GM23338 (cell line): ENCODE results near the gene PIMREG. TPM values are rescaled to one million over a fixed set of nuclear protein-coding genes. Genes with fewer than 3 reads are reported as not detected.

Source experiments
- ATAC-seq: fragments of 200-7000 bp; cut with Tn5 transposase; 3 replicates; pipeline ENCODE4 v1.9.1; 2020
- DNase-seq: peaks from one replicate; pipeline ENCODE4 v3.0.0-alpha.2; 2015; ENCODE audit warnings: low spot score
- H2AFZ ChIP-seq: fragments of 200-600 bp; sonication (generic); 2 replicates; pipeline ENCODE4 v1.8.0; 2016; ENCODE audit warnings: antibody characterized with exemption, mild to moderate bottlenecking, moderate library complexity
- H3F3A ChIP-seq: fragments of 200-600 bp; sonication (generic); replicated peaks from 2 replicates; pipeline ENCODE4 v1.8.0; 2017; ENCODE audit warnings: antibody characterized with exemption, mixed run types, low read depth
- H3K27ac ChIP-seq: fragments of 200-600 bp; sonication (generic); 2 replicates; pipeline ENCODE4 v1.6.1; 2016; ENCODE audit warnings: low read depth
- H3K27me3 ChIP-seq: fragments of 200-600 bp; sonication (generic); 2 replicates; pipeline ENCODE4 v1.8.0; 2016; ENCODE audit warnings: mild to moderate bottlenecking, mixed run types, moderate library complexity; ENCODE audit not compliant: insufficient read depth
- H3K36me3 ChIP-seq: fragments of 200-600 bp; sonication (generic); 2 replicates; pipeline ENCODE4 v1.8.0; 2016; ENCODE audit warnings: mild to moderate bottlenecking; ENCODE audit not compliant: insufficient read depth
- H3K4me1 ChIP-seq: fragments of 200-600 bp; sonication (generic); 2 replicates; pipeline ENCODE4 v1.8.0; 2016; ENCODE audit warnings: mild to moderate bottlenecking, moderate library complexity; ENCODE audit not compliant: insufficient read depth
- H3K4me2 ChIP-seq: fragments of 200-600 bp; sonication (generic); 2 replicates; pipeline ENCODE4 v1.7.1; 2017; ENCODE audit warnings: mixed run types
- H3K4me3 ChIP-seq: fragments of 200-600 bp; sonication (generic); 2 replicates; pipeline ENCODE4 v1.6.1; 2016; ENCODE audit warnings: mixed run types
- H3K79me2 ChIP-seq: fragments of 200-600 bp; sonication (generic); replicated peaks from 2 replicates; pipeline ENCODE4 v1.8.0; 2017; ENCODE audit warnings: mild to moderate bottlenecking; ENCODE audit not compliant: insufficient read depth
- H3K9me2 ChIP-seq: fragments of 200-600 bp; sonication (generic); 2 replicates; pipeline ENCODE4 v1.8.0; 2017; ENCODE audit not compliant: insufficient read depth
- H4K20me1 ChIP-seq: fragments of 200-600 bp; sonication (generic); replicated peaks from 2 replicates; pipeline ENCODE4 v1.8.0; 2017; ENCODE audit warnings: mild to moderate bottlenecking; ENCODE audit not compliant: insufficient read depth
- H3K27ac Mint-ChIP-seq: 2 replicates; pipeline ENCODE4 v1.8.0; 2020; ENCODE audit warnings: inconsistent platforms, mild to moderate bottlenecking, moderate library complexity, mixed read lengths
- H3K27me3 Mint-ChIP-seq: 3 replicates; pipeline ENCODE4 v1.8.0; 2022; ENCODE audit warnings: low read depth, mild to moderate bottlenecking, moderate library complexity, mixed read lengths, inconsistent platforms; ENCODE audit not compliant: insufficient read depth, poor library complexity
- H3K36me3 Mint-ChIP-seq: 3 replicates; pipeline ENCODE4 v1.8.0; 2021; ENCODE audit warnings: low read depth, mild to moderate bottlenecking, inconsistent platforms, moderate library complexity, mixed read lengths
- H3K4me1 Mint-ChIP-seq: 3 replicates; pipeline ENCODE4 v1.8.0; 2020; ENCODE audit warnings: mild to moderate bottlenecking, inconsistent platforms, mixed read lengths
- H3K4me3 Mint-ChIP-seq: 3 replicates; pipeline ENCODE4 v1.8.0; 2021; ENCODE audit warnings: moderate library complexity, mild to moderate bottlenecking, inconsistent platforms, mixed read lengths
- H3K9me3 Mint-ChIP-seq: 3 replicates; pipeline ENCODE4 v1.8.0; 2020; ENCODE audit warnings: moderate library complexity, mild to moderate bottlenecking, inconsistent platforms, mixed read lengths
- polyA plus RNA-seq: library from polyadenylated mRNA; unstranded; fragments of >200 nt; fragmentation: Nextera tagmentation; extraction: Ambion mirVana; gene quantifications from 2 replicates; pipeline ENCODE4 v1.2.1, GENCODE V29; 2016
- total RNA-seq: library from RNA; depleted of rRNA; stranded (reverse); fragments of >200 nt; shearing (Covaris generic); gene quantifications from 2 replicates; pipeline ENCODE4 v1.2.3, GENCODE V29; 2014; rRNA removed
- TF ChIP-seq, protein P1 (sequence below): IDR thresholded peaks from one replicate; pipeline ENCODE4 v1.6.1; 2018; ENCODE audit warnings: antibody characterized with exemption; ENCODE audit not compliant: unreplicated experiment

The PIMREG gene
- total and polyA plus RNA-seq, 2 experiments from 2014 or later, result 87.8 to 144 TPM

DNA sequence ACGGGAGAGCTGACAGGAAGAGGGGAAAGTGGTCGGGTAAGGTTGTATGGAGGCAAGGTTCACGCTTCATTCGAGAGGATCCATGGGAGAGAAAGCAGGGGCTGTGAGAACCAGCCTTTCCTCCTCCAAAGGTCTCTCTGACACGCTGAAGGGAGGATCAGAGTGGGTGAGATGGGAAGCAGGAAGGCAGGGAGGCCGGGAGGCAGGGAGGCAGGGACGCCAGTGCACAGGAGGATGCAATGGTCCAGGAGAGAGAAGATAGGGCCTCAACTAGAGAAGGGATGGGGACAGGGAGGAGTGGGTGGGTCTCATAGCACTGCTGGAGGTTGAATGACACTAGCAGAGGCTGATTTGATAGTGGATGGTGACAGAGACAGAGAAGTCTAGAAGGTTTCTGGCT is 54.1 kb downstream of the PIMREG start (continued):
- TF ChIP-seq, protein P1, sequence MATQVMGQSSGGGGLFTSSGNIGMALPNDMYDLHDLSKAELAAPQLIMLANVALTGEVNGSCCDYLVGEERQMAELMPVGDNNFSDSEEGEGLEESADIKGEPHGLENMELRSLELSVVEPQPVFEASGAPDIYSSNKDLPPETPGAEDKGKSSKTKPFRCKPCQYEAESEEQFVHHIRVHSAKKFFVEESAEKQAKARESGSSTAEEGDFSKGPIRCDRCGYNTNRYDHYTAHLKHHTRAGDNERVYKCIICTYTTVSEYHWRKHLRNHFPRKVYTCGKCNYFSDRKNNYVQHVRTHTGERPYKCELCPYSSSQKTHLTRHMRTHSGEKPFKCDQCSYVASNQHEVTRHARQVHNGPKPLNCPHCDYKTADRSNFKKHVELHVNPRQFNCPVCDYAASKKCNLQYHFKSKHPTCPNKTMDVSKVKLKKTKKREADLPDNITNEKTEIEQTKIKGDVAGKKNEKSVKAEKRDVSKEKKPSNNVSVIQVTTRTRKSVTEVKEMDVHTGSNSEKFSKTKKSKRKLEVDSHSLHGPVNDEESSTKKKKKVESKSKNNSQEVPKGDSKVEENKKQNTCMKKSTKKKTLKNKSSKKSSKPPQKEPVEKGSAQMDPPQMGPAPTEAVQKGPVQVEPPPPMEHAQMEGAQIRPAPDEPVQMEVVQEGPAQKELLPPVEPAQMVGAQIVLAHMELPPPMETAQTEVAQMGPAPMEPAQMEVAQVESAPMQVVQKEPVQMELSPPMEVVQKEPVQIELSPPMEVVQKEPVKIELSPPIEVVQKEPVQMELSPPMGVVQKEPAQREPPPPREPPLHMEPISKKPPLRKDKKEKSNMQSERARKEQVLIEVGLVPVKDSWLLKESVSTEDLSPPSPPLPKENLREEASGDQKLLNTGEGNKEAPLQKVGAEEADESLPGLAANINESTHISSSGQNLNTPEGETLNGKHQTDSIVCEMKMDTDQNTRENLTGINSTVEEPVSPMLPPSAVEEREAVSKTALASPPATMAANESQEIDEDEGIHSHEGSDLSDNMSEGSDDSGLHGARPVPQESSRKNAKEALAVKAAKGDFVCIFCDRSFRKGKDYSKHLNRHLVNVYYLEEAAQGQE, result no peak

DNA sequence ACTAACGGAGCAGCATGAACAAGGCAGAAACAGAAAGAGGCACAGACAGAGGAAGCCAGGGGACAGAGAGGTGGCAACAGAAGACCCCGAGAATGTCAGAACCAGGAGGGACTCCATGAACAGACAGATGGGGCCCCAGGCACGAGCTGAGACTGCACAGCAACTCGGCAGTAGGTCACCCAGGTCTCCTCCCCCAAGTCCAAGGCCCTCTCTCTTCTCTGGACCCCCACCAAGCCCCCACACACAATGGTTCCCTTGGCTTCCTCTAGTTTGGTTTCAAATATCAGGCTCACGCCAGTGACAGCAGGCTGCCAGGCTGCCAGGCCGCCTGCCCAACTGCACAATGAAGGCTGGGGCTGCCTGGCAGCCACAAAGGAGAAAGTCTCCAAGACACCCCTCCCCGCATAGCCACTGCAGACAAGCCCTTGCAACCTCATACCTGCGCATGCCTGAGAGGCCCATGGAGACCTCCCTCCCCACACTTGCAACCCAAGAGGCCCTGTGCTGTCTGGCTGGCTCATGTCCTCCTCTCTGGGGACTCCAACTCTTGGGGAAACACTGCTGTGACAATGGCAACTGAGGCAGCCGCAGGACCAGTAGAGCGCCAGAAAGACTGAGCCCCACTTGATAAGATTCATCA is 54.8 kb downstream of the PIMREG start:
- no peak overlapping the region for H2AFZ ChIP-seq
- DNase-seq (no peak), ATAC-seq (no peak)
- no peaks in the 10 kb centered on the region for H4K20me1 ChIP-seq
- no peaks in the 10 kb centered on the region for H3K9me2 ChIP-seq
- H3K9me3 Mint-ChIP-seq, result peaks cover 7% of the 10 kb centered on the region
- H3K27me3 ChIP-seq, result no peaks in the 10 kb centered on the region
- H3K4me3 ChIP-seq, result no peak overlapping the region
- peaks cover 54% of the 10 kb centered on the region for H3K4me1 Mint-ChIP-seq
- H3K36me3 ChIP-seq, result no peaks in the 10 kb centered on the region
- H3K4me3 Mint-ChIP-seq, result no peak overlapping the region
- no peaks in the 10 kb centered on the region for H3F3A ChIP-seq
- peaks cover 11% of the 10 kb centered on the region; the same call in 2 of the 3 replicates for H3K36me3 Mint-ChIP-seq
- H3K27ac Mint-ChIP-seq, result no peak overlapping the region
- no peak overlapping the region for H3K4me2 ChIP-seq
- H3K27me3 Mint-ChIP-seq, result peaks cover 15% of the 10 kb centered on the region
- TF ChIP-seq, protein P1, result no peak
- no peaks in the 10 kb centered on the region for H3K79me2 ChIP-seq
- H3K27ac ChIP-seq, result no peak overlapping the region
- H3K4me1 ChIP-seq, result peaks cover 39% of the 10 kb centered on the region

Other genes with a start within 250 kb of the PIMREG start
- gene AIPL1, start 9.3 kb upstream of the PIMREG start, total RNA-seq, result 0.17 and 0.43 TPM in 2 replicates
- 0.24 and 0.30 TPM in 2 replicates for gene AIPL1, start 9.3 kb upstream of the PIMREG start, polyA plus RNA-seq
- gene PITPNM3, start 112.1 kb downstream of the PIMREG start, total RNA-seq, result 1.5 and 2.2 TPM in 2 replicates
- gene PITPNM3, start 112.1 kb downstream of the PIMREG start, polyA plus RNA-seq, result 0.68 and 1.0 TPM in 2 replicates
- 27.8 and 31.8 TPM in 2 replicates for gene KIAA0753, start 196.3 kb downstream of the PIMREG start, total RNA-seq
- gene KIAA0753, start 196.3 kb downstream of the PIMREG start, polyA plus RNA-seq, result 5.9 and 6.0 TPM in 2 replicates
- 197 and 202 TPM in 2 replicates for gene TXNDC17, start 196.6 kb downstream of the PIMREG start, total RNA-seq
- 887 and 915 TPM in 2 replicates for gene TXNDC17, start 196.6 kb downstream of the PIMREG start, polyA plus RNA-seq
- 5.0 and 5.5 TPM in 2 replicates for gene MED31, start 207.2 kb downstream of the PIMREG start, total RNA-seq
- gene MED31, start 207.2 kb downstream of the PIMREG start, polyA plus RNA-seq, result 40.0 and 49.3 TPM in 2 replicates
- 1.7 and 2.7 TPM in 2 replicates for gene C17orf100, start 207.3 kb downstream of the PIMREG start, total RNA-seq
- 3.9 and 4.8 TPM in 2 replicates for gene C17orf100, start 207.3 kb downstream of the PIMREG start, polyA plus RNA-seq